Measurements from ENCODE around the gene SPATS2L. TPM values are rescaled to one million over a fixed set of nuclear protein-coding genes. Genes with fewer than 3 reads are reported as not detected.

SPATS2L gene
- total and polyA plus RNA-seq, 2 of the 13 experiments (the other 11 are each of a cell fraction or from before 2014, with no cell fraction given), result 154 to 212 TPM

DNA sequence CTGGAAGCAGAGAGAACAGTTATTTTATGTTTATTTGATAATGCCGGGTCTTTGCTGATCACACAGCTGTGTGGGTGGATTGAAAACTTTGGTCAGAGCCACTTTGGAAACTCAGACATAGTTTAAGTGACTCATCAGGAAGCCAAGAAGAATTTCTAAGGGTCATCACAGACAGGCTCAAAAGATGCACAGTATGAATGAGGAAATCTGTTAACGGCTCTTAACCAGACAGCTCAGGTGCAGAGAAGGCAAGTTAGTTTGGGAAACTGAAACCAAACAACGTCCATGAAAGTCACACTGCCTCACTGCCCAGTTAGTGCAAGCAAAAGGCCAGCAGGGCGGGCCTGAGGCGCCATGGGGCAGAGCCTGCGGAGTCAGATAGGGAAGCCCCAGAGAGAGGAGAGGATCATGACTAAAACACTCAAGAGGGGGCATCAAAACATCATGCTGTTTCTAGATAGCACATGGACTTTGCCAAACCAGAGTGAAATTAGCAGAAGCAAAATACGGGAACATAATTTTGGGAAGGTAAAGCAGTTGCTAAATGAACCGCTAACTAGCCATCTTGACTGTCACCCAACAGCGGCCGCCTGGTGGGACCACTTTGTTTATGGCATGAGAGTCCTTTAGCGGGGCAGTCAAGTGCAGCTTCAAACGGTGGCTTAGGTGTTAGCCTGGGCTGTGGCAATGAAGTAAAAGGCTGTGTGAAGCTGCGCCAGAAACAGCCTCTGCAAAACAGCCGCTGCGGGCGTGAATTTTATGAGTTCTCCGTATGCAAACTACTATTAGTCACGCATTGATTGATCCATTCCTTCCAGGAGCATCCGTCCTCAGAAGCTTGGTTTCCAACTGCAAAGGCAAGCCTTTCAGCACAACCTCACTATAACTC is 102.2 kb downstream of the SPATS2L start (continued):
- TF ChIP-seq, protein P1, sequence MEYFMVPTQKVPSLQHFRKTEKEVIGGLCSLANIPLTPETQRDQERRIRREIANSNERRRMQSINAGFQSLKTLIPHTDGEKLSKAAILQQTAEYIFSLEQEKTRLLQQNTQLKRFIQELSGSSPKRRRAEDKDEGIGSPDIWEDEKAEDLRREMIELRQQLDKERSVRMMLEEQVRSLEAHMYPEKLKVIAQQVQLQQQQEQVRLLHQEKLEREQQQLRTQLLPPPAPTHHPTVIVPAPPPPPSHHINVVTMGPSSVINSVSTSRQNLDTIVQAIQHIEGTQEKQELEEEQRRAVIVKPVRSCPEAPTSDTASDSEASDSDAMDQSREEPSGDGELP (IDR thresholded peaks at IDR 0.05; ENCODE audit: borderline replicate concordance, low read depth), result 0 out of 2 replicates have a peak, but pooled peaks have one; percentile 10
- TF ChIP-seq PAF1 (CRISPR knock-in tag; IDR thresholded peaks at IDR 0.05) (no peak), ZKSCAN5 (CRISPR knock-in tag; IDR thresholded peaks at IDR 0.05) (no peak), PITX1 (CRISPR knock-in tag; IDR thresholded peaks at IDR 0.05) (no peak), EZH2 (conservative IDR thresholded peaks at IDR 0.05; ENCODE audit: low read depth, low read length) (no peak), ZNF83 (CRISPR knock-in tag; IDR thresholded peaks at IDR 0.05; ENCODE audit: borderline replicate concordance) (no peak), MED8 (CRISPR knock-in tag; IDR thresholded peaks at IDR 0.05; ENCODE audit: insufficient replicate concordance) (no peak), ZMAT3 (CRISPR knock-in tag; conservative IDR thresholded peaks at IDR 0.05) (0 out of 2 replicates have a peak, but pooled peaks have one; percentile 25), ZNF790 (CRISPR knock-in tag; IDR thresholded peaks at IDR 0.05; ENCODE audit: borderline replicate concordance) (no peak), ZNF343 (CRISPR knock-in tag; IDR thresholded peaks at IDR 0.05) (no peak), ZNF235 (CRISPR knock-in tag; IDR thresholded peaks at IDR 0.05; ENCODE audit: borderline replicate concordance) (no peak), CREB1 (IDR thresholded peaks at IDR 0.05) (no peak), CREB1 (CRISPR knock-in tag; IDR thresholded peaks at IDR 0.05) (peak; percentile 30; the same call in 1 of the 2 replicates), ARHGAP35 (CRISPR knock-in tag; IDR thresholded peaks at IDR 0.05; ENCODE audit: borderline replicate concordance) (no peak), SP1 (IDR thresholded peaks at IDR 0.05) (no peak), SP1 (CRISPR knock-in tag; IDR thresholded peaks at IDR 0.05) (no peak), ZNF550 (CRISPR knock-in tag; IDR thresholded peaks at IDR 0.05; ENCODE audit: borderline replicate concordance) (no peak), ZNF260 (CRISPR knock-in tag; IDR thresholded peaks at IDR 0.05; ENCODE audit: borderline replicate concordance, low read depth) (no peak), KLF16 (CRISPR knock-in tag; IDR thresholded peaks at IDR 0.05) (no peak), ZFP1 (CRISPR knock-in tag; IDR thresholded peaks at IDR 0.05) (no peak)
- TF ChIP-seq, protein P2, sequence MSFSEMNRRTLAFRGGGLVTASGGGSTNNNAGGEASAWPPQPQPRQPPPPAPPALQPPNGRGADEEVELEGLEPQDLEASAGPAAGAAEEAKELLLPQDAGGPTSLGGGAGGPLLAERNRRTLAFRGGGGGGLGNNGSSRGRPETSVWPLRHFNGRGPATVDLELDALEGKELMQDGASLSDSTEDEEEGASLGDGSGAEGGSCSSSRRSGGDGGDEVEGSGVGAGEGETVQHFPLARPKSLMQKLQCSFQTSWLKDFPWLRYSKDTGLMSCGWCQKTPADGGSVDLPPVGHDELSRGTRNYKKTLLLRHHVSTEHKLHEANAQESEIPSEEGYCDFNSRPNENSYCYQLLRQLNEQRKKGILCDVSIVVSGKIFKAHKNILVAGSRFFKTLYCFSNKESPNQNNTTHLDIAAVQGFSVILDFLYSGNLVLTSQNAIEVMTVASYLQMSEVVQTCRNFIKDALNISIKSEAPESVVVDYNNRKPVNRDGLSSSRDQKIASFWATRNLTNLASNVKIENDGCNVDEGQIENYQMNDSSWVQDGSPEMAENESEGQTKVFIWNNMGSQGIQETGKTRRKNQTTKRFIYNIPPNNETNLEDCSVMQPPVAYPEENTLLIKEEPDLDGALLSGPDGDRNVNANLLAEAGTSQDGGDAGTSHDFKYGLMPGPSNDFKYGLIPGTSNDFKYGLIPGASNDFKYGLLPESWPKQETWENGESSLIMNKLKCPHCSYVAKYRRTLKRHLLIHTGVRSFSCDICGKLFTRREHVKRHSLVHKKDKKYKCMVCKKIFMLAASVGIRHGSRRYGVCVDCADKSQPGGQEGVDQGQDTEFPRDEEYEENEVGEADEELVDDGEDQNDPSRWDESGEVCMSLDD (CRISPR knock-in tag; IDR thresholded peaks at IDR 0.05; ENCODE audit: borderline replicate concordance), result no peak
- TF ChIP-seq, protein P3, sequence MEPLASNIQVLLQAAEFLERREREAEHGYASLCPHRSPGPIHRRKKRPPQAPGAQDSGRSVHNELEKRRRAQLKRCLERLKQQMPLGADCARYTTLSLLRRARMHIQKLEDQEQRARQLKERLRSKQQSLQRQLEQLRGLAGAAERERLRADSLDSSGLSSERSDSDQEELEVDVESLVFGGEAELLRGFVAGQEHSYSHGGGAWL (CRISPR knock-in tag; IDR thresholded peaks at IDR 0.05), result no peak
- TF ChIP-seq, protein P4, sequence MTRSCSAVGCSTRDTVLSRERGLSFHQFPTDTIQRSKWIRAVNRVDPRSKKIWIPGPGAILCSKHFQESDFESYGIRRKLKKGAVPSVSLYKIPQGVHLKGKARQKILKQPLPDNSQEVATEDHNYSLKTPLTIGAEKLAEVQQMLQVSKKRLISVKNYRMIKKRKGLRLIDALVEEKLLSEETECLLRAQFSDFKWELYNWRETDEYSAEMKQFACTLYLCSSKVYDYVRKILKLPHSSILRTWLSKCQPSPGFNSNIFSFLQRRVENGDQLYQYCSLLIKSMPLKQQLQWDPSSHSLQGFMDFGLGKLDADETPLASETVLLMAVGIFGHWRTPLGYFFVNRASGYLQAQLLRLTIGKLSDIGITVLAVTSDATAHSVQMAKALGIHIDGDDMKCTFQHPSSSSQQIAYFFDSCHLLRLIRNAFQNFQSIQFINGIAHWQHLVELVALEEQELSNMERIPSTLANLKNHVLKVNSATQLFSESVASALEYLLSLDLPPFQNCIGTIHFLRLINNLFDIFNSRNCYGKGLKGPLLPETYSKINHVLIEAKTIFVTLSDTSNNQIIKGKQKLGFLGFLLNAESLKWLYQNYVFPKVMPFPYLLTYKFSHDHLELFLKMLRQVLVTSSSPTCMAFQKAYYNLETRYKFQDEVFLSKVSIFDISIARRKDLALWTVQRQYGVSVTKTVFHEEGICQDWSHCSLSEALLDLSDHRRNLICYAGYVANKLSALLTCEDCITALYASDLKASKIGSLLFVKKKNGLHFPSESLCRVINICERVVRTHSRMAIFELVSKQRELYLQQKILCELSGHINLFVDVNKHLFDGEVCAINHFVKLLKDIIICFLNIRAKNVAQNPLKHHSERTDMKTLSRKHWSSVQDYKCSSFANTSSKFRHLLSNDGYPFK (CRISPR knock-in tag; IDR thresholded peaks at IDR 0.05; ENCODE audit: borderline replicate concordance), result no peak
